GM08714 (cell line): Measurements from ENCODE around the gene ZNF491.
"Not testable (repeated sequence)": the region's sequence is repeated elsewhere in the genome, so short reads cannot be mapped to it uniquely, and the experiment has no call there.

ENCODE experiments used
- H3K4me3 ChIP-seq: fragments of 200-500 bp; sonication (Bioruptor generic); 2 replicates; pipeline ENCODE4 v1.5.1; 2014; ENCODE audit warnings: mild to moderate bottlenecking, low read length, inconsistent platforms
- ZNF274 ChIP-seq: IDR thresholded peaks from 2 replicates; pipeline ENCODE4 v1.6.1; 2012; ENCODE audit warnings: mild to moderate bottlenecking, low read depth, low read length

The ZNF491 gene

GRCh38 chr19:11798391-11799330 is at the start of gene ZNF491:
TSS of gene ZNF491 (plus strand) at chr19:11798523. CDS start at chr19:11805954, 7,431 bp downstream.
- no peak for TF ChIP-seq ZNF274
- peak within 1 kb of the TSS; percentile 57; the same call in 1 of the 2 replicates for H3K4me3 ChIP-seq

- TF ChIP-seq ZNF274 = no peak
- H3K4me3 ChIP-seq = no peak overlapping the region
These were observed 48.6 kb upstream of the ZNF491 start for GRCh38 chr19:11749751-11750150.

GRCh38 chr19:11752244-11752736 is 46.0 kb upstream of the ZNF491 start:
- no peak for TF ChIP-seq ZNF274
- no peak overlapping the region for H3K4me3 ChIP-seq

- no peak overlapping the region for H3K4me3 ChIP-seq
- no peak for TF ChIP-seq ZNF274
These were observed 43.7 kb upstream of the ZNF491 start for GRCh38 chr19:11754663-11755062.

- no peak for TF ChIP-seq ZNF274
- no peak overlapping the region for H3K4me3 ChIP-seq
These were observed 41.4 kb upstream of the ZNF491 start for GRCh38 chr19:11756965-11757364.

- no peak for TF ChIP-seq ZNF274
- H3K4me3 ChIP-seq = no peak overlapping the region
These were observed 38.5 kb upstream of the ZNF491 start for GRCh38 chr19:11759805-11760204.

- H3K4me3 ChIP-seq = no peak overlapping the region
- TF ChIP-seq ZNF274 = no peak
These were observed 35.2 kb upstream of the ZNF491 start for GRCh38 chr19:11763117-11763516.

- H3K4me3 ChIP-seq = no peak overlapping the region
- no peak for TF ChIP-seq ZNF274
These were observed 34.7 kb upstream of the ZNF491 start for GRCh38 chr19:11763611-11764010.

GRCh38 chr19:11766597-11767591 is 31.4 kb upstream of the ZNF491 start, which contains the start of gene ZNF441:
TSS of gene ZNF441 (plus strand) at chr19:11767000. CDS start at chr19:11767194, 194 bp downstream.
- TF ChIP-seq ZNF274 = no peak
- peak within 1 kb of the TSS; percentile 80 for H3K4me3 ChIP-seq

GRCh38 chr19:11767633-11768133 is 30.6 kb upstream of the ZNF491 start:
- peak overlapping the region; percentile 80 for H3K4me3 ChIP-seq
- no peak for TF ChIP-seq ZNF274

GRCh38 chr19:11769995-11770394 is 28.3 kb upstream of the ZNF491 start:
- H3K4me3 ChIP-seq = no peak overlapping the region

GRCh38 chr19:11771520-11771919 is 26.8 kb upstream of the ZNF491 start:
- not testable (repeated sequence) for H3K4me3 ChIP-seq

More at GRCh38 chr19:11769995-11770394, 28.3 kb upstream of the ZNF491 start:
- TF ChIP-seq ZNF274 = no peak

GRCh38 chr19:11776669-11777068 is 21.7 kb upstream of the ZNF491 start:
- not testable (repeated sequence) for H3K4me3 ChIP-seq
